ENCODE results near the gene ZNF184.
A peak's percentile ranks its signal among the peaks of the same experiment; 100 is the strongest.
"Not testable (repeated sequence)": the region's sequence is repeated elsewhere in the genome, so short reads cannot be mapped to it uniquely, and the experiment has no call there.

The ZNF184 gene

DNA sequence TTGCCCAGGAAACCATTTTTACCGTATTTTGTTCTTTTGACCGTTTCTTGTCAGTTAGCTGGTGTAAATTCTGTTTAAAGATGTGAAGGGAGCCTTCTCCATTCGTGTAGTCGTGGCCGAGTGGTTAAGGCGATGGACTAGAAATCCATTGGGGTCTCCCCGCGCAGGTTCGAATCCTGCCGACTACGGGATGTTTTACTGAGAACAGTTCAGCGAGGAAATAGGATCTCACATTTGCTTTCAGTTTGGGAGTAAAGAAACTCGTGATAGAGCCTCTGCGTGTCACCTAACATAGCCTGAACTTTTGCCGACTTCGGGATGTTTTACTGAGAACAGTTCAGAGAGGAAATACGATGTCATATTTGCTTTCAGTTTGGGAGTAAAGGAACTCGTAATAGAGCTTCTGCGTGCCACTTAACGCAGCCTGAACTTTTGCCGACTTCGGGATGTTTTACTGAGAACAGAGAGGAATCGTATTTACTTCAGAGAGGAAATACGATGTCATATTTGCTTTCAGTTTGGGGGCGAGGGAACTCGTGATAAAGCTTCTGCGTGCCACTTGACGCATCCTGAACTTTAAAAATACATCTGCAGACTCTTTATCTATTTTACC lies 5.9 kb upstream of the ZNF184 start:
- peak; percentile 95 for DNase-seq

DNA sequence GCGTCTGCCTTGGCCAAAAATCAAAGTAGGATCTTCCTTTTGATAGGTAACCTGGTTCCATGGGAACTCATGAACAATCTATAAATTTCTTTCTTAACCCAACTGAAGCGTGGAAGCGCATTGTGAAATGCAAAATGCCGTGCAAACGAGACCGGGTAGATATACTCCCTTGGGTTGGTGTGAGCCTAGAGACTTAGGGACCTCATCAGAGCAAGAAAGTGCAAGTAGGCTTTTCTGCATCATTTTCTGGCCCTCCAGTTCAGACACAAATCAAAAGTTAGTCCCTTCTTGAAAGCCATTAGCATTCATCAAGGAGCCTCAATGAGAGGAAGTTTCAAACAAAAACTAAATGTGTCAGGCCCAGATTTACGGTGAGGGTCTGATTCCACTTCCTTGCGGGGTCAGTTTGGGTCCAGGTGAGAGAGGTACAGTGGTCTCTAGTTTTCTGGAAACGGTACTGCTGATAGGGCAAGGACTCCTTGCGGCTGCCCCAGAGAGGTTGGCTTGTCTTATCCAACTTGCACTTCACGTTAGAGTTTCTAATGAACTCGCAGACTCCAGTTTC lies 5.3 kb upstream of the ZNF184 start:
- DNase-seq, result no peak

DNA sequence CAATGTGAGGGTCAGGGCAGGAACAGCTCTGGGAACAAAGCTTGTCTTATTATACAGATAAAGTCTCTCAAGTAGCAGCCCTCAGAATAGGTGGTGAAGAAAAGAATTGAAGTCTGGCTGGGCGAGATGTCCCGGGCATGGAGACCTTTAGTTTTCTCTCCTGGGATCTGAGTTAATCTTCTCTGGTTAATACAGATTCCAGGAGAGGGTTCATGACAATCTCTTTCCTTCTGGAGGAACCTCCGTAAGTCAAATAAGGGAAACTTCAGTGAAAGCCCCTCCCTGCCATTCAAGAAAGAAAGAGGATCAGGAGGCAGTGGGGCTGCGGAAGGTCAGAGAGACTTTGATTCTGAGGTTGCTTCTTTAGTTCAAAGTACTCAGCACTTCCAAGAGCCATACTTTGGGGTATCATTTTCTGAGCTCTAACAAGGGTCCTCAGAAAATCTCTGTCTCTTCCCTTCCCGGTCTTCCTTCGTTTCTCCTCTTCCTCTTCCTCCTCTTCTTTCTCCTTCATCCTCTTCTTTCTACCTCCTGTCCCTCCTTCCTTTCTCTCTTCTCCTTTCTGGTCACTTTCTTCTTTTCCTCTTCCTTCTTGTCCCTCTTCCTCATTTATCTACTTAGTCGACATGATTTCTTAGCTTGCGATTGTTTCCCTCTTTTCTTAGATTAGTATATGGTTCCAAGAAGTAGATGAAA lies 4.6 kb upstream of the ZNF184 start:
- no peak for DNase-seq

DNA sequence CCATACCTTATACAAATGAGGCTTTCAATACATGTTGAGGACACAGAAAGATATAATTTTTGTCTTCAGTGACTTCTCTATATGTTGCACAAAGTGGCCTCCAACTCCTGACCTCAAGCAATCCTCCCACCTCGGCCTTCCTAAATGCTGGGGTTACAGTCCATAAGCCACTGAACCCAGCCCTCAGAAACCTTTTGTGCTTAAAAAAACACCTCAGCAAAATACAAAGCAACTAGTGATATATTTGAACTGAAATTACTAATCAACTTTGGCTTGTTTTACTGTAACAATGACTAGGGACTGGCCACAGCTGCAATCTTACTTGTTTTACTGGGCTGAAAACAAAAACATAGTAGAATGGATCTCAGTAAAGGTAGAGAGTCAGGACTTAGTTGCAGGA lies 3.2 kb upstream of the ZNF184 start:
- no peak for DNase-seq

DNA sequence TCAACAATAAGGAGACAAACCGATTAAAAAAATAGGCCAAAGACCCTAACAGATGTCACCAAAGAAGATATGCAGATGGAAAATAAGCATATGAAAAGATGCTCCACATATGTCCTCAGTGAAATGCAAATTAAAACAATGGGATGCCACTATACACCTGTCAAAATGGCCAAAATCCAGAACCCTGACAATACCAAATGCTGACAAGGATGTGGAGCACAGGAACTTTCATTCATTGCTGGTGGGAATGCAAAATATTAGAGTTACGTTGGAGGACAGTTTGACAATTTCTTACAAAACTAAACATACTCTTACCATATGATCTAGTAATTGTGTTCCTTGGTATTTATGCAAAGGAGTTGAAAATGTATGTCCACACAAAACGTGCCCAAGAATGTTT lies 1.8 kb upstream of the ZNF184 start:
- no peak for DNase-seq

DNA sequence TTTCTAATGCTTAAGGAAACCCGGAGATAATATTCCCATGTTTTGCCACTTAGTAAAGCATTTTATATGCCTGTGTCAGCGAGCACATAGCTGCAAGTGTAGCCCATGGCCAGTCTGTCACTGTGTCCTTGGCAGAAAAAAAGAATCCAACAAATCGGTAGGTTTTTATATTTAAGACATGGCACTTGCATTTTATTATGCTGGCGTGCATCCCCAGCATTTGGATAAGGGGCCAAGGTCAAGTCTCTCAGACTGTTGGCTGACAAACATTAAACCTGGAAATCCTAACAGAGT lies 1.2 kb upstream of the ZNF184 start:
- no peak for DNase-seq

DNA sequence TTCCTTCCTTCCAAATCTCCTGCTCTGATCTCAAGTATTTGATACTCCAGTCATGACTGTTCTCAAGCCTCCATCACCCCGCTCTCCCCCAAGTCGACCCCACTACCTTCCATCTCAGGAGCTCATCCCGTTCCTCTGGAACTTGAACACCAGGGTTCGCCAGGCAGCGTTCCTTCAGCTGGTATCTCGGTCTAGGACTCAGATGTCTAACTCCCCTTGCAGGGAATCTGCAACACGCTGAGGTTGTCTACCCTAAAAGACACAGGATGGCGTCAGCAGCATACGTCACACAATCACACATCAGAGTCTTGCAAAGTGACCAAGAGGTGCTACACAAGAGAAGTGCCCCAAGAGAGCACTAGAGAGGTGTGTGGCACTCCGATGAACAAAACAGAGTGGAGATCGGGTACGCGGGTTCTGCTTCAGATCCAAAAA lies 706 bp downstream of the ZNF184 start:
- DNase-seq, result peak; percentile 73

DNA sequence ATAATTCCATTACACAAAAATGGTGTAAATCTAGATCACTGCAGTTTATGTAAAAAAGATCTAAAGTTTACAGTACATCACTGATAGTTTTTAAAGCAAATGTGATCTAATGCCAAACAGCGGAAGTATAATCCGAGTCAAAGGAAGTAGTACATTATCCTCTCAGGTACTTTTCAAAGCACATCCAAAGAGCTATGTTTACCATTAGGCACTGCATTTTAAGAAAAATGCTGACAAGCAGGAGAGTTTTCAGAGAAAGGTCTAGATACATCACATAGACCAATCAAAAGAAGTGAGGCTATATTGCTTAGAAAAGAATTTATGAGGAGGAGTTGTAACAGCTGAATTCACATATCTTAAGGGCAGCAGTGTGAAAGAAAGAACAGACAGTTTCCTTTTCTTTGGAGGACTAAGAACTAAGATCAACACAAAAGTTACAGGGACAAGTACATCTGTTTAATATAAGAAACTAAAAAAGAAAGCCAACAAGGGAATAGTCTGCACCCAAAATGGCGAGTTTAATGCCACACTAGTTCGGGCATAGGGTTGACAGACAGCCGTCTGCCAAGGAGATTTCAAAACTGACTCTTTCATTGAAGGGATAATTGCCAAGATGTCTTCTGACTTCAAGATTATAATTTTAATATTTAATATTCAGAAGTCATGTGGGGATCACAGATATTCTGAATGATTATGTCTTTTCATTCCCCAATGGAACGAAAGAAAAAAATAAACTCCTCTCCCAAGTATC lies 1.4 kb downstream of the ZNF184 start:
- DNase-seq, result no peak

DNA sequence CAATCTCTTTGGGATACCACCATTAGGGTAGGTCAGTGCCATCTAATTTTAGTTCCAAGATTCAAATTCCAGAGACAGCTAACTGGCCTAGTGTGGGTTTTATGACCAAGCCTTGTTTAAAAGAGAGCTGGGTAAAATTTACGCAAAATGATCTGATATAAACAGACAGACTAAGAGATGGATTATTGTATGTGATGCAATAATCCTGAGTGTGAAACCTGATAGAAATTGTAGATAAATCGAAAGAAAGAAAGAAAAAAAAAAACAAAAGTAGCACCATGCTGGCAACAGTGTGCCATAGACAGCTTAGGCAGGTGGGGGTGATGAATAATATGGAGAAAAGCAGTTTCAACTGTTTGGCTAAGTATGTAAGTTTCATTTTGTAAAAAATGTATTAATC lies 2.9 kb downstream of the ZNF184 start:
- DNase-seq, result no peak

DNA sequence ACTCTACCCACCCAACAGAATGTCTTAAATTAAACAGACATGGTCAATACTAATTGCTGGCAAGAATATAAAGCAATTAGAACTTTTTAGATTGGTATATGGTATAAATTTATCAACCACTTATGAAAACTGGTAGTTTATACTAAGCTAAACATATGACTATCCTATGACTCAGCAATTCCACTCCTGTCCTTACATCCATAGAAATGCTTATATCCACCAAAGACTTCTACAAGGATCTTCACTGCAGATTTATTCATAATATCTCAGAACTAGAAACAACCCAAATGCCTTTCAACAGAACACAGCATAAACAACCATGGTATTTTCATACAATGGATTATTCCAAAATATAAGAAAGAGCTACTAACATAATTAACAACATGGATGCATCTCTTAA lies 4.6 kb downstream of the ZNF184 start:
- DNase-seq, result no peak

DNA sequence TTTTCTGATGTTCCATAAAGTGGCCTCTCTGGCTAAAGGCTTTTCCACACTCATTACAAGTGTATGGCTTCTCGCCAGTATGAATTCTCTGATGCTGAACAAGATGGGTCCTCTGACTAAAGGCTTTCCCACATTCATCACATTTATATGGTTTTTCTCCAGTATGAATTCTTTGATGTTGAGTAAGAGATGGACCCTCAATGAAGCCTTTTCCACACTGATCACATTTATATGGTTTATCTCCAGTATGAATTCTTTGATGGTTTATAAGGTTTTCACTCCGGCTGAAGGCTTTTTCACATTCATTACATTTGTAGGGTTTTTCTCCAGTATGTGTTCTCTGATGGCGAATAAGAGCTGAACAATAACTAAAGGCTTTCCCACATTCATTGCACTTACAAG lies 20.4 kb downstream of the ZNF184 start:
- no peak for DNase-seq

DNA sequence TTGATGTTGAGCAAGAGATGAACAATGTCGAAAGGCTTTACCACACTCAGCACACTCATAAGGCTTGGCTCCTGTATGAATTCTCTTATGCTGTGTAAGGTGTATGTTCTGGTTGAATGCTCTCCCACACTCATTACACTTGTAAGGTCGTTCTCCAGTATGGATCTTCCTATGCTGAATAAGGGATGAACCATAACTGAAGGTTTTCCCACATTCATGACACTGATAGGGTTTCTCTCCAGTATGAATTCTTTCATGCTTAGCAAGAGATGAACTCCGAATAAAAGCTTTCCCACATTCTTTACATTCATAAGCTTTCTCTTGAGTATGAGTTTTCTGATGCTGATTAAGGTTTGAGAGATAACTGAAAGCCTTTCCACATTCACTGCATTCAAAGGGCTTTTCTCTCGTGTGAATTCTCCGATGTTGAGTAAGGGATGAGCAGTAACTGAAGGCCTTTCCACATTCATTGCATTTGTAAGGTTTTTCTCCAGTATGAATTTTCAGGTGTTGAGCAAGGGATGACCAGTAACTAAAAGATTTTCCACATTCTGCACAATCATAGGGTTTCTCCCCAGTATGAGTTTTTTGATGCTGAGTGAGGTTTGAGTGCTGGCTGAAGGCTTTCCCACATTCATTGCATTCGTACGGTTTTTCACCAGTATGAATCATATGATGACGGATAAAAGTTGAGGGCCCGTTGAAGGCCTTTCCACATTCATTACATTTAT lies 21.1 kb downstream of the ZNF184 start:
- no peak for DNase-seq

DNA sequence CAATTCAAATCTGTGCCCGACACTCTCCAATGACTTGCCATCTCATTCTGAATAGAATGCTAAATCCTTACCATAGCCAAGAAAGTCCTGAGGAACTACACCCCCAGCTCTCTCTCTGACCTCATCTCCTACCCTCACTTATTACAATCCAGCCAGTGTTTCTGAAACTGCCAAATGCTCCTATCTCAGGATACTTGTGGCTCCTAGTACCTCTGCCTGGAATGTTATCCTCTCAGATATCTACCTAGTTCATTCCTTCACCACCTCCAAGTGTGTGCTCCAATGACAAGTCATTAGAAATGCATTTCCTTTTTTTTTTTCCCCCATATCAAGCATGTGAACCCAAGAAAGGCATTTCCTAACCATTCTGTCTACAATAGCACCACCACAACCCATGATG lies 24.4 kb downstream of the ZNF184 start:
- no peak for DNase-seq

DNA sequence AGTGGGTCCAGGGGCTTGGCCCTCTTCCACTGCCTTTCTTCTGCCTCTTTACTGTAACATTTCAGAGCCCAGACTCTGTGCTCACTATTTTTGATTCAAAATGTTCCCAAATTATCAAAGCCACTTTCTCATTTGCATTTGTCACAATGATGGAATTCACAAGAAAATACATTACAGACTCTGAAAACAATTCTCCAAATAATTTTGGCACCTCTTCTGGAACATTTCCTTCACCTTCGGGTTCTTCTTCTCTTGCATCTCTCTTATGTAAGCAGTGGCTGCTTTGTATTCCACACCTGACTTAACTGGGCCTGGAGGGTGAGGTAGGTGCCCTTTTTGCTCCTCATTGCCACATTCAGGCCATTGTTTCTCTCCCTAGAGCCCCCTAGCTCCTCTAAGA lies 30.0 kb downstream of the ZNF184 start:
- no peak for DNase-seq

DNA sequence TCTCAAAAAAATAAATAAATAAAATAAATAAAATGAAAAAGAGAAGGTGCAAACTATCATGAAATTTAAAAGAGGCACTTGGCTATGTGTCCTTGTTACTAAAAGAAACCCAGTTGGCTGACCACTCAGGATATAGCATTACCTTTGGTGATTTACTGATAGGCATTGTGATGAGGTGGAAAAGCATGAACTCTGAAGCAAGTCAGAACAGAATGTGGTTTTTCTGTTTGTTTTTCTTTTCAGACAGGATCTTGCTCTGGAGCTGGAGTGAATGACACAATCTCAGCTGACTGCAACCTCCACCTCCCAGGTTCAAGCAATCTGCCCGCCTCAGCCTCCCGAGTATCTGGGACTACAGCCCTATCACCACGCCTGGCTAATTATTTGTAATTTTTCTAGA lies 31.9 kb downstream of the ZNF184 start:
- no peak for DNase-seq

DNA sequence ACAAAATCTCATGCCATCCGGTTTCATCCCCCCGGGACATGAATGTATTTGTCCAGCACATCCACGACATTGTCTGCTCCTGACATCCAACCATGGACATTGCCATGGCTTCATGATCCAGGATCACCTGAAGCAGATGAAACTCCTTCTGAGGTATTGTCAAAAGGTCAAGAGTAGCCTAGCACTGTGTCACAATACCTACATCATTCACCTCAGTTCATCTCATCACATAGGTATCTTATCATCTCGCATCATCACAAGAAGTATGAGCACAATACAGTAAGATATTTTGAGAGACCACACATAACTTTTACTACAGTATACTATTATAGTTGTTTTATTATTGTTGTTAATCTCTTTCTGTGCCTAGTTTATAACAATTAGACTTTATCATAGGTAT lies 33.5 kb downstream of the ZNF184 start:
- no peak for DNase-seq

DNA sequence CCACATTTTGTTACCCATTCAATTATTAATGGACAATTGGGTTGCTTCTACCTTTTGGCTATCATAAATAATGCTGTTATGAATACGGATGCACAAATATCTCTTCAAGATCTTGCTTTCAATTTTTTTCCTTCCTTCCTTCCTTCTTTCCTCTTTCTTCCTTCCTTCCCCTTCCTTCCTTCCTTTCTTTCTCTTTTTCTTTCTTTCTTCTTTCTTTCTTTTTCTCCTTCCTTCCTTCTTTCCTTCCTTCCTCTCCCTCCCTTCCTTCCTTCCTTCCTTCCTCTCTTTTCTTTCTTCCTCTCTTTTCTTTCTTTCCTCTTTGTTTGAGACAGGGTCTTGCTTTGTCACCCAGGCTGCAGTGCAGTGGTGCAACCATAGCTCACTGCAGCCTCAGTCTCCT lies 39.2 kb downstream of the ZNF184 start:
- no peak for DNase-seq

DNA sequence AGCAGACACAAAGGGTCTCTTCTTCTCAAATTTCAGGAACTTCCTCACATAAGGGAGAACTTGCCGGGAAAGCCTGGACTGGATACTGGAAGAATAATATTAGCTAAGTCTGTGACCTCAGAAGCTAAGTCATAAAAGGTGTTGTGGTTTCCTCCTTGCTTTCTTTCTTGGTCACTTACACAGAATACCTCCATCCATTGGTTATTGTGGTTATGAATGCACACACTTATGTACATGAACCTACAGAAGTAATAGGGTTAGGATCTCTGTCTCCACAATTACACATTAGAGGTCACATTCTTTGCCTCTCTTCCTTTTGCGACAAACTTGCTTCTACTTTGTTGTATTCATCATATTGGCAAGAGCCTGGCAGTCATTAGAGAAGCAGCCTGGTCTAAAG lies 43.9 kb downstream of the ZNF184 start:
- DNase-seq, result no peak

DNA sequence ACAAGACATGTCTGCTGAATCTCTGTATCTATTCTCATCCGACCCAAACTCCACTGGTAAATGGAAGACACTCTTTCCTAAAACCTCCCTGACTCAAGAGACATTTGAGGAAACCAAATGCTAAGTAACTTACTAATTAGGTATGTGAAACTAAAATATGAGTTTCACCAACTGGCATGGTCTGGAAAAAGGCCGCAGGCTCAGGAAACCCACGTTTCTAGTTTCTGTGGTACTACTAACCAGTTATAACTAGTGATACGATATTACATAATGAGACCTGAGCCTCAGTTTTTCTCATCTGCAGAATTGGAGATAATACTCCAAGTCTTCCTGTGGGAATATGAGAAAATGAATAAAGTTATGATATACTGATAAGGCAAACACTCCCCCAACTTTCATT lies 44.4 kb downstream of the ZNF184 start:
- DNase-seq, result no peak

DNA sequence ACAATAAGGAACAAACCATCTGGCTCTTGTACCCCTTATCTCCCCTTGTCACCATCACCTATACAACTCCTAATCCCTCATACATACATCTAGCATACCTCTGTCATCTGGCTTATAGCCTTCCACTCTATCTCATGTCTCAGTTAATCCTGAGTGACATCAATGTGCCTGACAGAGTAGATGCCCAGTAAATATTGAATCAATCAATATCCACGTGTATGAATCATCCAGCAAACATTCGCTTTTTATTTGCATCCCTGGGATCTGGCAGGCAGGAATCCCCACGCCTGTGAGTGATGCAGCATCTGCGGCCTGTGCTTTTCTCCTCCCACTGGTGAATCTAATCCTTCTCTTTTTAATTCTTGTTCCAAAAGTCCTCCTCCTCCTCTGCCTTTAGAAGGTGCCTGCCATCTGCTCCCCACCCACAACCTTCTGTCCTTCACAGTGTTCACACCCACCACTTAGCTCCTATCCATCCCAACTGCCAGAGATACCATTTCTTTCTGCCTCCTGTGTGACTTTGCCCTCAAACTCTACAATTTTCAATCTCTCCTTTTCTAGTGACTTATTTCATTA lies 46.8 kb downstream of the ZNF184 start:
- no peak for DNase-seq

DNA sequence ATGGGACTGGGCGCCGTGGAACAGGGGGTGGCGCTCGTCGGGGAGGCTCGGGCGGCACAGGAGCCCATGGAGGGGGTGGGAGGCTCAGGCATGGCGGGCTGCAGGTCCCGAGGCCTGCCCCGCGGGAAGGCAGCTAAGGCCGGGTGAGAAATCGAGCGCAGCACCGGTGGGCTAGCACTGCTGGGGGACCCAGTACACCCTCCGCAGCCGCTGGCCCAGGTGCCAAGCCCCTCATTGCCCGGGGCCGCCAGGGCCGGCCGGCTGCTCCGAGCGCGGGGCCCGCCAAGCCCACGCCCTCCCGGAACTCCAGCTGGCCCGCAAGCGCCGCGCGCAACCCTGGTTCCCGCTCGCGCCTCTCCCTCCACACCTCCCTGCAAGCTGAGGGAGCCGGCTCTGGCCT lies 48.1 kb downstream of the ZNF184 start:
- DNase-seq, result not testable (repeated sequence)

DNA sequence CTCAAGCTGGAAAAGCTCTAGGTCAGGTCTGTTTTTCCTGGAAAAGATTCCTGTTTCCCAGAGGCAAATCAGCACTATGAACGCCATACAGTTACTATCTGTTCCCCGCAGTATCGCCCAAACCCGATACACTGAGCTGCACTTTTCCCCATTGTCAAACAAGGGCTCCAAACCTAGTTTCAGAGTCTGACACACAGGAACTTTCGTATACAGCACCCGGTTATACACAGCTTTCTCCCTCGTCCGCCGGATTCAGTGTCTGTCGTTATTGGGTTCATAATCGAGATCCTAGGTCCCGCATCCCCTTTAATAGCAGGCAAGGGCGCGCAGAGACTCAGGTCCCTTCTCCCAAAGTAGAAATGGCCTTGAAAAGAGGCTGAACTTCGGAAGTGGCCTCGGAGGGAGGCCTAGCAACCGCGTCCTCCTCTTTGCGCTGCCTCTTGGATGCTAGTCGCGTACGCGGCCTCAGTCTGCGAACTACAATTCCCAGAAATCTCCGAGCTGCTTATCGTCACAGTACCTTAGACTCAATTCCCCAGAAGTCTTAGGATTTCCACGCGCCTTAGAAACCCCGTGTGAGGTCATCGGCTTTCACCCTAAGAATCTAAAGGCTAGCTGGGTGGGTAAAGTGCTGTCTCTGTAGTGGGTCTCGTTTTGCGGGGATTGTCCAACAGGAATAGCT lies 50.1 kb downstream of the ZNF184 start:
- DNase-seq, result no peak

DNA sequence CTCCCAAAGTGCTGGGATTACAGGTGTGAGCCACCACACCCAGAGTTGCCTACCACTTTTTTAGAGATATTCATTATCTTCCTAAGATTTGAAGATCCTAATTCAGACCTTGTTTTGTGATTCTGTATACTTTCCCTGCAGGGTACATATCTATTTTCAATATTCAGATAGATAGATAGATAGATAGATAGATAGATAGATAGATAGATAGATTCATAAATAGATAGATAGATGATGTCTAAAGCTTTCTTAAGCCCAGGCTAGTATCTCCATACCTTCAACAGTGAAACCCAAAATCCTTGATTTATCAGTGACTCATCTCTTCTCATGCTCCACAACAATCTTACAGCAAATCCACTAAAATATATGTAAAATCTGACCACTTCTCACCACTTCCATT lies 53.5 kb downstream of the ZNF184 start:
- DNase-seq, result no peak
